Measurements from ENCODE around the gene ANO4.

DNA sequence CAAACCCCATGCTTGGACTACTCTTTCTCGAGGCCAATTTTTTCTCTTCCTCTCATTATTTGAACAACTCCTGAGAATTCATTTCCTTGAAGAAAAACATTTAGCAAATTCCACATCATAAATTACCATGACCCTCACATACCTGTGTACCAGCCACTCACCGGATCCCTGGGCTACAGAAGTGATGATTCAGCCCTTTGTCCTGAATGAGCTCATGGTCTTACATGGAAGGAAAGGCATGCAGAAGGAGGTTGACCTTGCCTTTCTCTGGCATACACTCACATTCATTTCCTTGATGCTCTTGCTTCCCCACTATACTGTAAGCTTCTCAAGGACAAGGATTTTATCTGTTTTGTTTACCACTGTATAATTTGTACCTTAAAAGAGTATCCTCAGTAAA, 224.0 kb downstream of the ANO4 start:
- TF ChIP-seq, protein P1, sequence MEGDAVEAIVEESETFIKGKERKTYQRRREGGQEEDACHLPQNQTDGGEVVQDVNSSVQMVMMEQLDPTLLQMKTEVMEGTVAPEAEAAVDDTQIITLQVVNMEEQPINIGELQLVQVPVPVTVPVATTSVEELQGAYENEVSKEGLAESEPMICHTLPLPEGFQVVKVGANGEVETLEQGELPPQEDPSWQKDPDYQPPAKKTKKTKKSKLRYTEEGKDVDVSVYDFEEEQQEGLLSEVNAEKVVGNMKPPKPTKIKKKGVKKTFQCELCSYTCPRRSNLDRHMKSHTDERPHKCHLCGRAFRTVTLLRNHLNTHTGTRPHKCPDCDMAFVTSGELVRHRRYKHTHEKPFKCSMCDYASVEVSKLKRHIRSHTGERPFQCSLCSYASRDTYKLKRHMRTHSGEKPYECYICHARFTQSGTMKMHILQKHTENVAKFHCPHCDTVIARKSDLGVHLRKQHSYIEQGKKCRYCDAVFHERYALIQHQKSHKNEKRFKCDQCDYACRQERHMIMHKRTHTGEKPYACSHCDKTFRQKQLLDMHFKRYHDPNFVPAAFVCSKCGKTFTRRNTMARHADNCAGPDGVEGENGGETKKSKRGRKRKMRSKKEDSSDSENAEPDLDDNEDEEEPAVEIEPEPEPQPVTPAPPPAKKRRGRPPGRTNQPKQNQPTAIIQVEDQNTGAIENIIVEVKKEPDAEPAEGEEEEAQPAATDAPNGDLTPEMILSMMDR (conservative IDR thresholded peaks at IDR 0.05; ENCODE audit: low read length): no peak
- TF ChIP-seq EZH2phosphoT487 (IDR thresholded peaks at IDR 0.05; ENCODE audit: borderline replicate concordance): no peak
